Mesothelial cell of epicardium (in vitro differentiated cells): ENCODE results near the gene TAGLN2. TPM values are rescaled to one million over a fixed set of nuclear protein-coding genes. Genes with fewer than 3 reads are reported as not detected.

ENCODE experiments used
- DNase-seq, 2 experiments: peaks; one replicate each; pipeline ENCODE4 v3.0.0; 2021; ENCODE audit warnings: low spot score in 2 of 2; ENCODE audit not compliant: unreplicated experiment in 2 of 2
- H3K27ac Mint-ChIP-seq: 2 replicates; pipeline ENCODE4 v1.8.0; 2021; ENCODE audit warnings: mixed read lengths
- H3K27me3 Mint-ChIP-seq: 2 replicates; pipeline ENCODE4 v1.8.0; 2021; ENCODE audit warnings: low read depth, mixed read lengths
- H3K36me3 Mint-ChIP-seq: 2 replicates; pipeline ENCODE4 v1.8.0; 2021; ENCODE audit warnings: mixed read lengths
- H3K4me1 Mint-ChIP-seq: 2 replicates; pipeline ENCODE4 v1.8.0; 2021; ENCODE audit warnings: mixed read lengths
- H3K4me3 Mint-ChIP-seq: 2 replicates; pipeline ENCODE4 v1.8.0; 2021; ENCODE audit warnings: mild to moderate bottlenecking, moderate library complexity, mixed read lengths
- H3K9me3 Mint-ChIP-seq: 2 replicates; pipeline ENCODE4 v1.8.0; 2021; ENCODE audit warnings: mixed read lengths
- total RNA-seq: library from RNA; stranded (reverse); gene quantifications from 3 replicates; pipeline ENCODE4 v1.2.1, GENCODE V29; 2021
- TF ChIP-seq, protein P1 (sequence below): fragments of 200-600 bp; sonication (generic); IDR thresholded peaks from one replicate; pipeline ENCODE4 v1.5.0; 2021; ENCODE audit warnings: antibody characterized with exemption; ENCODE audit not compliant: unreplicated experiment

The TAGLN2 gene
- total RNA-seq, 1 donor from 2014 or later, result 41.6 TPM

DNA sequence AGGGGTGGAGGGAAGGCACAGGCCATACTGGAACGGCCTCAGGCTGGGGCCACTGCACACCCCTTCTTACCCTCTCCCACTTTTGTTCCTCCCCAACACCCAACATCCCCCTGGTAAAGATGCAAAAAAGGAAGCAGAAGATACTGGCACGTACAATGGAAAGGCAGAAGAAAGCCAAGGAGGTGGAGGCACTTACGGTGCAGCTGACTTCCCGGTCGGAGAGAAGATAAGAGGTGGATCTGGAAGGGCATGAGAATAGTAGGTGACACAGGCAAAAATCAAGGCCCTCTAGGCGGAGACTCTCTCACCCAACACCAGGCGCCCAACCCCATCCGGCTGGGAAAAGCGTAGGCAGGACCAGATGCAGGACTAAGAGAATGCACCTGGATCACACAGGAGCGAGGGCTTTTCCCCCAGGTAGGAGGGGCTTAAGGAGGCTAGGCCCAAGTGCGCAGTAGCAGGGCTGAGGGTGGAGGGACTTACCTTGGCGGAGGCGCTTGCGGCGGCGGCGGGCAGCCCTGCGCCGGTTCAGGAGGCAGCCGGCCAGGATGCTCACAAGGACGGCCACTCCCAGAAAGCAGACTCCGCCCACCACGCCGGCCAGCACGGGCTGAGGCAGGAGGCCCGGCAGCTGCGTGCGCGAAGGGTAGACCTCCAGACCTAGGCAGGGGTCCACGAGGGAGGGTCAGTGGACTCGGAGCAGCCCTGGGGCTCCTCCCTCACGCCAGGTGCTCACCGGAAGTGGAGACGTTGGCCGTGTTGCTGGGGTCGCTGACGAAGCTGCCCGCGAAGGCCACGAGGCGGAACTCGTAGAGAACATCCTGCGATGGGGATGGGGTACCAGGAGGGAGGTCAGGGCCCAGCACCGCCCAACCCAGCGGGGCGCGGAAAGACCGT is 4.1 kb upstream of the TAGLN2 start:
- no peak overlapping the region for H3K4me3 Mint-ChIP-seq
- H3K27ac Mint-ChIP-seq, result no peak overlapping the region
- peaks cover 20% of the 10 kb centered on the region for H3K36me3 Mint-ChIP-seq
- H3K9me3 Mint-ChIP-seq, result no peaks in the 10 kb centered on the region
- H3K4me1 Mint-ChIP-seq, result peaks cover 22% of the 10 kb centered on the region
- DNase-seq, result no peak
- TF ChIP-seq, protein P1, sequence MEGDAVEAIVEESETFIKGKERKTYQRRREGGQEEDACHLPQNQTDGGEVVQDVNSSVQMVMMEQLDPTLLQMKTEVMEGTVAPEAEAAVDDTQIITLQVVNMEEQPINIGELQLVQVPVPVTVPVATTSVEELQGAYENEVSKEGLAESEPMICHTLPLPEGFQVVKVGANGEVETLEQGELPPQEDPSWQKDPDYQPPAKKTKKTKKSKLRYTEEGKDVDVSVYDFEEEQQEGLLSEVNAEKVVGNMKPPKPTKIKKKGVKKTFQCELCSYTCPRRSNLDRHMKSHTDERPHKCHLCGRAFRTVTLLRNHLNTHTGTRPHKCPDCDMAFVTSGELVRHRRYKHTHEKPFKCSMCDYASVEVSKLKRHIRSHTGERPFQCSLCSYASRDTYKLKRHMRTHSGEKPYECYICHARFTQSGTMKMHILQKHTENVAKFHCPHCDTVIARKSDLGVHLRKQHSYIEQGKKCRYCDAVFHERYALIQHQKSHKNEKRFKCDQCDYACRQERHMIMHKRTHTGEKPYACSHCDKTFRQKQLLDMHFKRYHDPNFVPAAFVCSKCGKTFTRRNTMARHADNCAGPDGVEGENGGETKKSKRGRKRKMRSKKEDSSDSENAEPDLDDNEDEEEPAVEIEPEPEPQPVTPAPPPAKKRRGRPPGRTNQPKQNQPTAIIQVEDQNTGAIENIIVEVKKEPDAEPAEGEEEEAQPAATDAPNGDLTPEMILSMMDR, result no peak
- no peaks in the 10 kb centered on the region for H3K27me3 Mint-ChIP-seq

DNA sequence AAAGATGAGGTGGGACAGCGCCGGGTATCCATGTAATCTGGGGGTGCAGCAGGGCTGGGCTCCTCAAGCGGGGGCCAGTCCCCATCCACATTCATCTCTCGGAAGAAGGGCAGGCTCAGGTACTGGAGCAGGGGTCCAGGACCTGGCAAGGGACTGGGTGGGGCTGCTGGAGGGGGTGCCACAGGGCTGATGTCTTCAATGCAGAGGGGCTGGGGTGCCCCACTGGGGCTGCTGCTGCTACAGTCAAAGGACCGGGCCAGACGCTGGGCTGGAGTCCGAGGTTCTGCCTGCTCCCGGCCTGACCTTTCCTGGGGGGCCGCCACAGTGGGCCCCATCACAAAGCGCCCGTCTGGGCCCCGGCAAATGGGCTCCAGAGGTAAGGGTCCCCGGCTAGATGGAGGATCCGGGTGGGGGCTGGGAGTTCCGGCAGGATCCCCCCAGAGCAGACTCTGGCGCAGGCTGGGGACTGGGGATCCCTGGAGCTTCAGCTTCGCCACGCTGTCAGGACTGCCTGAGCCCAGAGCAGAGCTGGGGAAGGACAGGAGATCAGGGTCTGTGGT is 3.3 kb upstream of the TAGLN2 start:
- no peak for DNase-seq
- no peak overlapping the region for H3K27ac Mint-ChIP-seq
- TF ChIP-seq, protein P1, result no peak
- H3K4me3 Mint-ChIP-seq, result no peak overlapping the region
- peaks cover 29% of the 10 kb centered on the region for H3K4me1 Mint-ChIP-seq
- H3K27me3 Mint-ChIP-seq, result no peaks in the 10 kb centered on the region
- peaks cover 15% of the 10 kb centered on the region for H3K36me3 Mint-ChIP-seq
- no peaks in the 10 kb centered on the region for H3K9me3 Mint-ChIP-seq

DNA sequence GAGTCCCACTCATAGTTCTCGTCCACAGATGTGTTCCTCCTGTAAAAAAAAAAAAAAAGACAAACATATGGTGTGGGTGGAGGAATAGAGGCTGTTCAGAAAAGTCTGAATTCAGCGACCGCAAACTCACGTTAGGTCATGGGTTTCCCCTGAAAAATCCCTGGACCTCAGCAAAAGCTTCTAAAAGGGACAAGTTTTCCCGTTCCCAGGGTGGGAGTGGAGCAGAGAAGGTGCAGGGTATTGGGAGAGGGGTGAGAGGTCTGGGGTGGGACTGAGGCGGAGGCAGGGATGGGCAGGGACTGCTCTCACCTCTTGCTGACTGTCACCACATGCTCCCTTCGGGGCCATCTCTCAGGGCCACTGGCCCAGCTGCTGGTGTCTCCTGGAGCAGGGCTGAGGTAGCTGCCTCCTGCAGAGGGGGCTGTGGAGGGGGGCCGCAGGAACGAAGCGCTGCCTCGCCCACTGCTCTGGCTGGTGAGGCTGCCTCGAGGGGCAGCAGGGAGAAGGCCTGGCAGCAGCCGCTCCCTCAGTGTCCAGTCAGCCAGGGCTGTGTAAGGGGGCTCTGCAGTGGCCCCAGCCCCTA is 2.6 kb upstream of the TAGLN2 start:
- peaks cover 13% of the 10 kb centered on the region for H3K36me3 Mint-ChIP-seq
- H3K27me3 Mint-ChIP-seq, result no peaks in the 10 kb centered on the region
- H3K4me1 Mint-ChIP-seq, result peaks cover 33% of the 10 kb centered on the region
- H3K4me3 Mint-ChIP-seq, result no peak overlapping the region
- H3K9me3 Mint-ChIP-seq, result no peaks in the 10 kb centered on the region
- DNase-seq, result no peak
- TF ChIP-seq, protein P1, result no peak
- no peak overlapping the region for H3K27ac Mint-ChIP-seq

DNA sequence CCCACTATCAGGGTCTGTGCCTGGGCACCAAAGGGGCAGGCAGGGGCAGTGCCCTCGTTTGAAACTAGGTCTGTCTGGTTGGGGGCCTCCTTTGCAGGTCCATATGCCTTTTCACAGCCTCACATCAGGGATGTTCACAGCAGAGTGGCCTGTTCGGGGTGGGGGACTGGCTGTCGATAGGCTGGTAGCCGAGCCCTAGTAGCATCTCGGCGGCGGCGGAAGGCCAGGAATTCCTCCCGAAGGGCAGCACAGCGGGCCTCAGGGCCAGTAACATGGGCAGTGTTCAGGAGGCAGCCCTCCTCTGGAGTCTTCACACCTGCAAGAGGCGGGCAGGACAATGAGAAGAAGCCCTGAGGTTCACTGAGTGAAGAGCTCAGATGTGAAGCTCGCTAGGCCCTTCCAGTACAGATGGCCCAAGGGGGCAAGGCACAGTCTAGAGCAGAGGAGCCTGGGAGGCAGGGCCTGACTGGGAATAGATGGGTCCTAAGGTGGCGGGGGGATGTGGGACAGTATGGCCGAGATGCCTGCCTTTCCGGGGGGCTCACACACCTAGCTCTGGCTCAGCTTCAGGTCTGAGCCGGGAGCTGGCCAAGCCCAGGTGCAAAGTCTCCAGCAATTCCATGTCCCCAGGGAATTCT is 2.0 kb upstream of the TAGLN2 start:
- Mint-ChIP-seq H3K27me3 (no peaks in the 10 kb centered on the region), H3K4me1 (peaks cover 34% of the 10 kb centered on the region), H3K4me3 (no peak overlapping the region), H3K9me3 (no peaks in the 10 kb centered on the region), H3K36me3 (peaks cover 9% of the 10 kb centered on the region), H3K27ac (no peak overlapping the region)
- DNase-seq, result no peak
- TF ChIP-seq, protein P1, result no peak

DNA sequence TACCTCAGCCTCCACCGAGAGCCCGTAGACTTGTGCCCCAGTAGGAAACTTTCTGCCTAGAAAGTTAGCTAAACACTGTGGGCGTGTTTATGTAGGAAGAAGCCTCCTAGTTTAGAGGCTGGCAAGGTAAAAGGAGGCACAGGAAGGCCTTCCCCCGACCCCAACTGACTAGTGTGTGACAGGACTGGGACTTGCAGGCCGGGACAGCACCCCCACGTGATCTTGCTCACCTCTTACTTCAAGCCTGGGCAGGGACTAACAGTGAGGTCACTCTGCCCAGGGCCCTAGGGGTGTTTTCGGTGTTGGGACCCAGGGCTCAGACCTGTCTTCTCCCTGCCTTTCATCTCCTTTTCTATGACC is 392 bp upstream of the TAGLN2 start:
- TF ChIP-seq, protein P1, result no peak
- peak overlapping the region; percentile 89 for H3K27ac Mint-ChIP-seq
- no peak for DNase-seq

More for the DNA sequence above, 392 bp upstream of the TAGLN2 start:
- H3K36me3 Mint-ChIP-seq, result peaks cover 8% of the 10 kb centered on the region
- H3K4me3 Mint-ChIP-seq, result peak overlapping the region; percentile 92
- no peaks in the 10 kb centered on the region for H3K27me3 Mint-ChIP-seq
- no peaks in the 10 kb centered on the region for H3K9me3 Mint-ChIP-seq
- H3K4me1 Mint-ChIP-seq, result peaks cover 43% of the 10 kb centered on the region
